Heart left ventricle (tissue), 16 donors: ENCODE results near the gene OR52A1. TPM values are rescaled to one million over a fixed set of nuclear protein-coding genes. Genes with fewer than 3 reads are reported as not detected.

Source experiments
- ATAC-seq, 4 donors: fragments of 200-7000 bp; cut with Tn5 transposase; one replicate each; pipeline ENCODE4 v1.9.1; 2020 to 2022; ENCODE audit warnings: moderate library complexity in 4 of 4, mild to moderate bottlenecking in 3 of 4, moderate number of reproducible peaks in 1 of 4
- DNase-seq, 5 donors: peaks; one replicate each; pipeline ENCODE4 v3.0.0-alpha.2; 2020
- H3K27ac ChIP-seq, 12 donors: fragments of 200-600 bp; sonication (generic) in 4 of 12; one replicate each; pipeline versions ENCODE4 v1.5.0 to v1.8.0; 2016 to 2022; ENCODE audit warnings: mild to moderate bottlenecking in 2 of 12
- H3K27me3 ChIP-seq, 9 donors: fragments of 200-600 bp; sonication (generic) in 2 of 9; one replicate each; pipeline versions ENCODE4 v1.5.1 to v1.8.0; 2016 to 2022; ENCODE audit warnings: mild to moderate bottlenecking in 3 of 9
- H3K36me3 ChIP-seq, 9 donors: fragments of 200-600 bp; sonication (generic) in 2 of 9; one replicate each; pipeline versions ENCODE4 v1.5.0 to v1.8.0; 2018 to 2022; ENCODE audit warnings: mild to moderate bottlenecking in 2 of 9
- H3K4me1 ChIP-seq, 12 donors: fragments of 200-600 bp; sonication (generic) in 4 of 12; one replicate each; pipeline versions ENCODE4 v1.5.0 to v1.8.0; 2016 to 2022; ENCODE audit warnings: mild to moderate bottlenecking in 3 of 12
- H3K4me3 ChIP-seq, 12 donors: fragments of 200-600 bp; sonication (generic) in 4 of 12; one replicate each; pipeline versions ENCODE4 v1.5.0 to v1.8.0; 2017 to 2022; ENCODE audit warnings: mild to moderate bottlenecking in 9 of 12, moderate library complexity in 4 of 12
- H3K9me3 ChIP-seq, 12 donors: fragments of 200-600 bp; sonication (generic) in 4 of 12; one replicate each; pipeline versions ENCODE4 v1.5.0 to v1.8.0; 2016 to 2022; ENCODE audit warnings: mild to moderate bottlenecking in 1 of 12
- POLR2A ChIP-seq, 2 donors: fragments of 450-650 bp; IDR thresholded peaks; one replicate each; pipeline ENCODE4 v1.6.1; 2017; ENCODE audit warnings: antibody characterized with exemption in 2 of 2, mild to moderate bottlenecking in 2 of 2, moderate library complexity in 2 of 2
- WGBS, 4 donors: extraction: QIAGEN DNeasy Blood & Tissue Kit in 2 of 4; methylation state at CpG; one replicate each; pipeline versions ENCODE4 v1.1.5 to v1.1.7; 2013 to 2018; 5-methylcytosine and 5-hydroxymethylcytosine counted together
- intact Hi-C, 10 donors: fragments of 100-400 bp; cut with DNase I; formaldehyde crosslinking; loops; one replicate each; pipeline versions ENCODE4 v1.11.1 to v1.14.2; 2022
- polyA plus RNA-seq, 2 donors: library from polyadenylated mRNA; stranded (reverse); fragments of 200-250 nt; gene quantifications; one replicate each; pipeline ENCODE4 v1.2.3, GENCODE V29; 2013
- total RNA-seq, 9 donors: library from RNA; depleted of rRNA in 2 of 9; stranded (reverse); fragments of >200 nt in 2 of 9; fragmentation: NEBNext Ultra II Directional in 3 of 9; extraction: Animal tissue kit (Norgen Biotek cat#: 25700) in 3 of 9; gene quantifications; one replicate each; pipeline versions ENCODE4 v1.1.0 to v1.2.4, GENCODE V29; 2016 to 2023
- TF ChIP-seq, protein P1 (sequence below), 12 donors: fragments of 200-600 bp; sonication (generic) in 4 of 12; IDR thresholded peaks; one replicate each; pipeline versions ENCODE4 v1.5.0 to v1.8.0; 2018 to 2022; ENCODE audit warnings: antibody characterized with exemption in 12 of 12, mild to moderate bottlenecking in 5 of 12
- donor health status: ischemic (EF 13 %, LVEDD 7.1; RV severe dilation, severe dysfunction).
- donor health status: healthy with polysubstance abuse.
- donor health status: DM: no; HTN: yes; CAD: no.
- donor health status: DM: no; HTN: no; CAD: no.
- donor health status: ischemic (EF 25% LVEDD 6.9; RV normal size, moderate dysfunction).
- donor health status: ischemic (EF 25% LVEDD 5.7; RV mildly dilated, moderate dysfunction).
- donor health status: healthy.
- donor health status: DM: yes; HTN: yes; CAD: no.
- donor health status: ischemic (EF 35%, LVEDD 5.7; RV mildly dilated, moderate dysfunction).
- donor health status: nonischemic (EF 11% LVEDD 7.7; RV severe dilation, severe dysfunction).
- donor health status: DM: yes; HTN: yes; CAD: no.
- donor health status: PGD.
- donor health status: ischemic (EF 29% LVEDD 5.4; RV normal size, mild dysfunction).
- donor health status: nonischemic (EF 23%, LVEDD 6.1; RV moderate dilation, normal function).

The OR52A1 gene
- total and polyA plus RNA-seq, 11 donors = not detected

GRCh38 chr11:5137996-5138395 is 16.6 kb downstream of the OR52A1 start, which contains the start of gene OR52A5:
OR52A5 (minus strand) TSS chr11:5138356; CDS start chr11:5132642, 5,714 bp downstream.
- TF ChIP-seq POLR2A (IDR thresholded peaks at IDR 0.05) = no peak
- TF ChIP-seq, protein P1, sequence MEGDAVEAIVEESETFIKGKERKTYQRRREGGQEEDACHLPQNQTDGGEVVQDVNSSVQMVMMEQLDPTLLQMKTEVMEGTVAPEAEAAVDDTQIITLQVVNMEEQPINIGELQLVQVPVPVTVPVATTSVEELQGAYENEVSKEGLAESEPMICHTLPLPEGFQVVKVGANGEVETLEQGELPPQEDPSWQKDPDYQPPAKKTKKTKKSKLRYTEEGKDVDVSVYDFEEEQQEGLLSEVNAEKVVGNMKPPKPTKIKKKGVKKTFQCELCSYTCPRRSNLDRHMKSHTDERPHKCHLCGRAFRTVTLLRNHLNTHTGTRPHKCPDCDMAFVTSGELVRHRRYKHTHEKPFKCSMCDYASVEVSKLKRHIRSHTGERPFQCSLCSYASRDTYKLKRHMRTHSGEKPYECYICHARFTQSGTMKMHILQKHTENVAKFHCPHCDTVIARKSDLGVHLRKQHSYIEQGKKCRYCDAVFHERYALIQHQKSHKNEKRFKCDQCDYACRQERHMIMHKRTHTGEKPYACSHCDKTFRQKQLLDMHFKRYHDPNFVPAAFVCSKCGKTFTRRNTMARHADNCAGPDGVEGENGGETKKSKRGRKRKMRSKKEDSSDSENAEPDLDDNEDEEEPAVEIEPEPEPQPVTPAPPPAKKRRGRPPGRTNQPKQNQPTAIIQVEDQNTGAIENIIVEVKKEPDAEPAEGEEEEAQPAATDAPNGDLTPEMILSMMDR (IDR thresholded peaks at IDR 0.05) = no peak
- ATAC-seq (no peak), DNase-seq (no peak)
- Histone ChIP-seq H3K27me3 (no peaks in the 10 kb centered on the region), H3K4me1 (no peaks in the 10 kb centered on the region), H3K9me3 (no peaks in the 10 kb centered on the region), H3K4me3 (no peak within 1 kb of the TSS), H3K27ac (no peak within 1 kb of the TSS), H3K36me3 (no peaks in the 10 kb centered on the region)
- intact Hi-C loops = no loop called here
- 83 to 84% (median 84%) methylated on average over 2 of the region's 2 CpGs for WGBS, 4 donors

- 46 to 55% (median 52%) methylated on average over 1 of the region's 1 CpG for WGBS, 4 donors
- H3K9me3 ChIP-seq = no peaks in the 10 kb centered on the region
- no peak for DNase-seq
- H3K27ac ChIP-seq = no peak overlapping the region
- H3K36me3 ChIP-seq = no peaks in the 10 kb centered on the region
- no peaks in the 10 kb centered on the region for H3K4me1 ChIP-seq
- intact Hi-C loops = no loop called here
- no peak for ATAC-seq
- H3K4me3 ChIP-seq = no peak overlapping the region
- no peak for TF ChIP-seq POLR2A (IDR thresholded peaks at IDR 0.05)
- TF ChIP-seq, protein P1 (IDR thresholded peaks at IDR 0.05) = no peak
- H3K27me3 ChIP-seq = no peaks in the 10 kb centered on the region
These were observed 17.5 kb downstream of the OR52A1 start for GRCh38 chr11:5137014-5137413.

- no peak overlapping the region for H3K4me3 ChIP-seq
- ATAC-seq (no peak), DNase-seq (no peak)
- H3K27me3 ChIP-seq = no peaks in the 10 kb centered on the region
- TF ChIP-seq, protein P1 (IDR thresholded peaks at IDR 0.05) = no peak
- TF ChIP-seq POLR2A (IDR thresholded peaks at IDR 0.05) = no peak
- no peaks in the 10 kb centered on the region for H3K4me1 ChIP-seq
- no peak overlapping the region for H3K27ac ChIP-seq
- H3K36me3 ChIP-seq = no peaks in the 10 kb centered on the region
- intact Hi-C loops = no loop called here
- no peaks in the 10 kb centered on the region for H3K9me3 ChIP-seq
These were observed 18.3 kb downstream of the OR52A1 start for GRCh38 chr11:5136261-5136660.

- no peaks in the 10 kb centered on the region for H3K27me3 ChIP-seq
- H3K27ac ChIP-seq = no peak overlapping the region
- no peaks in the 10 kb centered on the region for H3K36me3 ChIP-seq
- no peak for ATAC-seq
- H3K4me3 ChIP-seq = no peak overlapping the region
- intact Hi-C loops = no loop called here
- no peak for DNase-seq
- 81 to 88% (median 86%) methylated on average over 8 of the region's 8 CpGs for WGBS, 4 donors
- H3K9me3 ChIP-seq = no peaks in the 10 kb centered on the region
- no peak for TF ChIP-seq POLR2A (IDR thresholded peaks at IDR 0.05)
- TF ChIP-seq, protein P1 (IDR thresholded peaks at IDR 0.05) = no peak
- no peaks in the 10 kb centered on the region for H3K4me1 ChIP-seq
These were observed 22.8 kb downstream of the OR52A1 start for GRCh38 chr11:5131584-5132335.
